MCF 10A (cell line): ENCODE results near the gene SLC6A8. TPM values are rescaled to one million over a fixed set of nuclear protein-coding genes. Genes with fewer than 3 reads are reported as not detected.

ENCODE experiments used
- BruUV-seq: library from RNA; stranded (reverse); fragments of 400-500 nt; replicated peaks from 2 replicates; lab custom pipeline; 2021; lab: Mats Ljungman, UMichigan
- CTCF ChIA-PET: fragments of 300-600 bp; sonication (Branson Sonifier 250); formaldehyde crosslinking; extraction: SDS; loops from one replicate; lab custom pipeline; 2021; ENCODE audit warnings: antibody characterized with exemption, inconsistent platforms; lab: Yijun Ruan, JAX
- POLR2A ChIA-PET: fragments of 300-600, 350-650 bp; sonication (Branson Sonifier 250); formaldehyde crosslinking; extraction: SDS; loops from one replicate; lab custom pipeline; 2020; ENCODE audit warnings: antibody characterized with exemption, inconsistent platforms; lab: Yijun Ruan, JAX
- DNase-seq: peaks from one replicate; pipeline ENCODE4 v3.0.0-alpha.2; 2018; ENCODE audit not compliant: unreplicated experiment
- H3K27ac Mint-ChIP-seq: one replicate; pipeline ENCODE4 v1.8.0; 2022; ENCODE audit warnings: mild to moderate bottlenecking, low read depth, mixed read lengths; ENCODE audit not compliant: unreplicated experiment
- H3K27me3 Mint-ChIP-seq: one replicate; pipeline ENCODE4 v1.8.0; 2022; ENCODE audit warnings: mixed read lengths; ENCODE audit not compliant: insufficient read depth, unreplicated experiment
- H3K36me3 Mint-ChIP-seq: one replicate; pipeline ENCODE4 v1.8.0; 2022; ENCODE audit warnings: mild to moderate bottlenecking, moderate library complexity, mixed read lengths; ENCODE audit not compliant: insufficient read depth, unreplicated experiment
- H3K4me1 Mint-ChIP-seq: one replicate; pipeline ENCODE4 v1.8.0; 2022; ENCODE audit warnings: mixed read lengths; ENCODE audit not compliant: insufficient read depth, unreplicated experiment
- H3K4me3 Mint-ChIP-seq: one replicate; pipeline ENCODE4 v1.8.0; 2022; ENCODE audit warnings: mild to moderate bottlenecking, moderate library complexity, mixed read lengths; ENCODE audit not compliant: unreplicated experiment
- H3K9me3 Mint-ChIP-seq: one replicate; pipeline ENCODE4 v1.8.0; 2022; ENCODE audit warnings: mixed read lengths; ENCODE audit not compliant: unreplicated experiment
- CTCF ChIP-seq: fragments of 200-600 bp; IDR thresholded peaks from one replicate; pipeline ENCODE4 v1.8.0; 2022; ENCODE audit warnings: antibody characterized with exemption, mild to moderate bottlenecking; ENCODE audit not compliant: unreplicated experiment
- intact Hi-C: fragments of 100-400 bp; cut with micrococcal nuclease; formaldehyde crosslinking; loops from 2 replicates; pipeline ENCODE4 v1.14.1; 2022
- total RNA-seq: library from RNA; stranded (reverse); gene quantifications from 2 replicates; pipeline ENCODE4 v1.2.3, GENCODE V29; 2022

Gene SLC6A8
- total RNA-seq, 1 experiment from 2014 or later = 66.6 TPM

- H3K4me3 Mint-ChIP-seq = no peak overlapping the region
- intact Hi-C loops = no loop called here
- ChIA-PET CTCF (interaction anchor here (0.6 to 0.8 kb wide), 3 partner anchors 12 to 85 kb away, joined by 3 to 4 read pairs (median 3); no protein-coding TSS in a partner anchor), POLR2A (no interaction called here)
- BruUV-seq = no TSS peak
- no peaks in the 10 kb centered on the region for H3K36me3 Mint-ChIP-seq
- TF ChIP-seq CTCF = peak; percentile 26
- no peak overlapping the region for H3K27ac Mint-ChIP-seq
- no peaks in the 10 kb centered on the region for H3K27me3 Mint-ChIP-seq
- no peaks in the 10 kb centered on the region for H3K9me3 Mint-ChIP-seq
- peaks cover 6% of the 10 kb centered on the region for H3K4me1 Mint-ChIP-seq
- DNase-seq = peak; percentile 43
Observed at GRCh38 chrX:153649178-153649914, 38.4 kb upstream of the SLC6A8 start.

GRCh38 chrX:153649915-153650782 is 37.6 kb upstream of the SLC6A8 start:
- H3K27me3 Mint-ChIP-seq = no peaks in the 10 kb centered on the region
- H3K36me3 Mint-ChIP-seq = no peaks in the 10 kb centered on the region
- no peak overlapping the region for H3K27ac Mint-ChIP-seq
- peaks cover 6% of the 10 kb centered on the region for H3K4me1 Mint-ChIP-seq
- no TSS peak for BruUV-seq
- ChIA-PET POLR2A (no interaction called here), CTCF (interaction anchor here (0.5 to 1.8 kb wide), 4 partner anchors 12 to 135 kb away, joined by 3 to 7 read pairs (median 4); no protein-coding TSS in a partner anchor)
- DNase-seq = no peak
- H3K9me3 Mint-ChIP-seq = no peaks in the 10 kb centered on the region
- H3K4me3 Mint-ChIP-seq = no peak overlapping the region
- TF ChIP-seq CTCF = no peak
- intact Hi-C loops = no loop called here

GRCh38 chrX:153650959-153651358 is 36.8 kb upstream of the SLC6A8 start:
- Mint-ChIP-seq H3K4me1 (peaks cover 6% of the 10 kb centered on the region), H3K36me3 (peaks cover 6% of the 10 kb centered on the region), H3K4me3 (no peak overlapping the region), H3K27me3 (no peaks in the 10 kb centered on the region), H3K27ac (no peak overlapping the region), H3K9me3 (no peaks in the 10 kb centered on the region)
- intact Hi-C loops = no loop called here
- ChIA-PET CTCF (interaction anchor here (0.6 to 1.8 kb wide), 4 partner anchors 10 to 42 kb away, joined by 4 to 7 read pairs (median 4); no protein-coding TSS in a partner anchor), POLR2A (no interaction called here)
- no TSS peak for BruUV-seq
- no peak for DNase-seq
- TF ChIP-seq CTCF = no peak
